BE2C (cell line): ENCODE results near the gene OXA1L.

ENCODE experiments used
- DNase-seq: peaks from one replicate; pipeline ENCODE4 v3.0.0-alpha.2; 2020
- H3K27me3 ChIP-seq: fragments of 250-450 bp; sonication (Bioruptor Pico); 2 replicates; pipeline ENCODE4 v1.5.1; 2020; ENCODE audit warnings: mild to moderate bottlenecking
- H3K36me3 ChIP-seq: fragments of 250-450 bp; sonication (Bioruptor Pico); 2 replicates; pipeline ENCODE4 v1.5.1; 2020; ENCODE audit warnings: mild to moderate bottlenecking
- H3K4me1 ChIP-seq: fragments of 250-450 bp; sonication (Bioruptor Pico); 2 replicates; pipeline ENCODE4 v1.5.1; 2020
- H3K4me3 ChIP-seq: 2 replicates; pipeline ENCODE4 v1.5.1; 2011; ENCODE audit warnings: low read depth, low read length
- H3K9me3 ChIP-seq: fragments of 250-450 bp; sonication (Bioruptor Pico); 2 replicates; pipeline ENCODE4 v1.5.1; 2020
- TF ChIP-seq, protein P1 (sequence below): IDR thresholded peaks from 2 replicates; pipeline ENCODE4 v1.5.1; 2012; ENCODE audit warnings: mild to moderate bottlenecking, low read depth, low read length

OXA1L gene

GRCh38 chr14:22812744-22813143 is 46.3 kb downstream of the OXA1L start:
- DNase-seq, result no peak
- Histone ChIP-seq H3K27me3 (peaks cover 18% of the 10 kb centered on the region), H3K36me3 (no peaks in the 10 kb centered on the region), H3K4me3 (no peak overlapping the region), H3K4me1 (no peaks in the 10 kb centered on the region), H3K9me3 (no peaks in the 10 kb centered on the region)
- TF ChIP-seq, protein P1, sequence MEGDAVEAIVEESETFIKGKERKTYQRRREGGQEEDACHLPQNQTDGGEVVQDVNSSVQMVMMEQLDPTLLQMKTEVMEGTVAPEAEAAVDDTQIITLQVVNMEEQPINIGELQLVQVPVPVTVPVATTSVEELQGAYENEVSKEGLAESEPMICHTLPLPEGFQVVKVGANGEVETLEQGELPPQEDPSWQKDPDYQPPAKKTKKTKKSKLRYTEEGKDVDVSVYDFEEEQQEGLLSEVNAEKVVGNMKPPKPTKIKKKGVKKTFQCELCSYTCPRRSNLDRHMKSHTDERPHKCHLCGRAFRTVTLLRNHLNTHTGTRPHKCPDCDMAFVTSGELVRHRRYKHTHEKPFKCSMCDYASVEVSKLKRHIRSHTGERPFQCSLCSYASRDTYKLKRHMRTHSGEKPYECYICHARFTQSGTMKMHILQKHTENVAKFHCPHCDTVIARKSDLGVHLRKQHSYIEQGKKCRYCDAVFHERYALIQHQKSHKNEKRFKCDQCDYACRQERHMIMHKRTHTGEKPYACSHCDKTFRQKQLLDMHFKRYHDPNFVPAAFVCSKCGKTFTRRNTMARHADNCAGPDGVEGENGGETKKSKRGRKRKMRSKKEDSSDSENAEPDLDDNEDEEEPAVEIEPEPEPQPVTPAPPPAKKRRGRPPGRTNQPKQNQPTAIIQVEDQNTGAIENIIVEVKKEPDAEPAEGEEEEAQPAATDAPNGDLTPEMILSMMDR, result no peak

DNA sequence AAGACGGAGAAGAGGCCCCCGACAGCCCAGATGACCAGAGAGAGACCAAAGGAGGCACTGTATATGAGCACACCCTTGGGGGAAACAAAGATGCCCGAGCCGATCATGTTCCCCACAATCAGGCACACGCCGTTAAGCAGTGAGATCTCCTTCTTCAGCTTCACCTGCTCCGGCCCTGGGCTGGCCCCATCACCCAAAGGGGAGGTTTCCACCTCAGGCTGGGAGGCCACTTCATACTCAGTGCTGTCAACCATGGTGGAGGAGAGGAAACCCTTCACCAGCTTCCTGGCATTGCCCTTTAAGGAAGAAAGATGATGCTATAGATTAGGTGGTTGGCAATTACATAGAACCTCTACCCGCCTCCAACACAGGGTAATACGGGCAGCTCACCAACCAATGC is 46.7 kb downstream of the OXA1L start:
- Histone ChIP-seq H3K4me1 (no peaks in the 10 kb centered on the region), H3K27me3 (peaks cover 18% of the 10 kb centered on the region), H3K36me3 (no peaks in the 10 kb centered on the region), H3K4me3 (no peak overlapping the region), H3K9me3 (no peaks in the 10 kb centered on the region)
- DNase-seq, result no peak
- TF ChIP-seq, protein P1, result no peak

DNA sequence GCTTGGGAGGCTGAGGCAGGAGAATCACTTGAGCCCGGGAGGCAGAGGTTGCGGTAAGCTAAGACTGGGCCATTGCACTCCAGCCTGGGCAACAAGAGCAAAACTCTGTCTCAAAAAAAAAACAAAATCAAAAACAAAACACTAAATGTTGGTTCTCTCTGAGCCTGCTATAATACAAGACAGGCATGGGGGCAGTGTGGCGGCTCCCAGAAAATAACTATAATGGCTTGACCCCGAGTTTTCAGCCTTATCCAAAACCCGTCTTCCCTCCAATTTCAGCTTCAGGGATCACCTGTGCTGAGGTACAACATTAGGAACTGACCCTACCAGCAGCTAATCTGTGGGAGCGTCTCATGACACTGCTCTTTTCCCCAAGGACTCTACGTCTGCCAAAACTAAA is 47.9 kb downstream of the OXA1L start:
- Histone ChIP-seq H3K4me1 (no peaks in the 10 kb centered on the region; the same call in 1 of the 2 replicates), H3K9me3 (no peaks in the 10 kb centered on the region), H3K36me3 (no peaks in the 10 kb centered on the region), H3K27me3 (peaks cover 18% of the 10 kb centered on the region), H3K4me3 (no peak overlapping the region)
- TF ChIP-seq, protein P1, result no peak
- no peak for DNase-seq

GRCh38 chr14:22814941-22815713 is 48.6 kb downstream of the OXA1L start, which contains the start of gene SLC7A7:
Gene SLC7A7, minus strand, starts transcription at chr14:22815435. Its CDS starts 2,037 bp downstream, at chr14:22813398.
- TF ChIP-seq, protein P1, result no peak
- Histone ChIP-seq H3K4me3 (no peak within 1 kb of the TSS), H3K27me3 (peaks cover 18% of the 10 kb centered on the region), H3K4me1 (no peaks in the 10 kb centered on the region; the same call in 1 of the 2 replicates), H3K9me3 (no peaks in the 10 kb centered on the region), H3K36me3 (no peaks in the 10 kb centered on the region)
- no peak for DNase-seq

- no peak overlapping the region for H3K4me3 ChIP-seq
- H3K36me3 ChIP-seq, result no peaks in the 10 kb centered on the region
- H3K4me1 ChIP-seq, result no peaks in the 10 kb centered on the region; the same call in 1 of the 2 replicates
- no peaks in the 10 kb centered on the region for H3K9me3 ChIP-seq
- no peak for DNase-seq
- TF ChIP-seq, protein P1, result no peak
- peaks cover 9% of the 10 kb centered on the region for H3K27me3 ChIP-seq
Measured at GRCh38 chr14:22819151-22819988, 52.9 kb downstream of the OXA1L start.
